ENCODE results near the gene CAMK2D. TPM values are rescaled to one million over a fixed set of nuclear protein-coding genes. Genes with fewer than 3 reads are reported as not detected.
A peak's percentile ranks its signal among the peaks of the same experiment; 100 is the strongest.

The CAMK2D gene
- total and polyA plus RNA-seq, 4 donors = 10.1 to 31.0 (median 25.6) TPM

GRCh38 chr4:113419631-113420030, 341.9 kb downstream of the CAMK2D start (continued):
- TF ChIP-seq ZBTB33 (IDR thresholded peaks at IDR 0.05) = no peak

- DNase-seq (ENCODE audit: low spot score) = no peak
- H3K9me3 ChIP-seq (ENCODE audit: control insufficient read depth in 4 of 4, low read length in 3 of 4) = peaks cover 0 to 1% (median 0%) of the 10 kb centered on the region in 4 donors
- H3K9ac ChIP-seq (ENCODE audit: low read depth in 1 of 2, low read length in 2 of 2) = no peak overlapping the region
- TF ChIP-seq ATF3 (IDR thresholded peaks at IDR 0.05) (peak; percentile 31), SP1 (IDR thresholded peaks at IDR 0.05) (peak; percentile 30), FOXA1 (IDR thresholded peaks at IDR 0.05) (no peak), YY1 (IDR thresholded peaks at IDR 0.05) (no peak), HNF4A (conservative IDR thresholded peaks at IDR 0.05) (peak; percentile 31 to 61), RAD21 (IDR thresholded peaks at IDR 0.05) (peak; percentile 36 to 63), TAF1 (conservative IDR thresholded peaks at IDR 0.05) (no peak), JUND (IDR thresholded peaks at IDR 0.05) (peak in 1 of 2 donors; percentile 27)
- H3K27me3 ChIP-seq (ENCODE audit: control insufficient read depth in 4 of 4, insufficient read depth in 4 of 4, low read length in 3 of 4) = no peaks in the 10 kb centered on the region
- H3K4me1 ChIP-seq (ENCODE audit: control insufficient read depth in 4 of 4, insufficient read depth in 4 of 4, low read length in 3 of 4) = peaks cover 2 to 25% (median 15%) of the 10 kb centered on the region in 4 donors
- no peak overlapping the region for H3K27ac ChIP-seq (ENCODE audit: low read depth in 1 of 2, low read length in 2 of 2)
- no peaks in the 10 kb centered on the region for H3K36me3 ChIP-seq (ENCODE audit: control insufficient read depth in 4 of 4, insufficient read depth in 3 of 4, low read depth in 1 of 4, low read length in 3 of 4)
- no peak overlapping the region for H3K4me3 ChIP-seq (ENCODE audit: low read depth in 1 of 3, low read length in 3 of 3)
- 21% methylated on average over 4 of the region's 4 CpGs for WGBS
These were observed 350.0 kb downstream of the CAMK2D start for GRCh38 chr4:113411496-113411938.

- no peak overlapping the region for H3K4me3 ChIP-seq (ENCODE audit: low read depth in 1 of 3, low read length in 3 of 3)
- no peaks in the 10 kb centered on the region for H3K27me3 ChIP-seq (ENCODE audit: control insufficient read depth in 4 of 4, insufficient read depth in 4 of 4, low read length in 3 of 4)
- TF ChIP-seq HNF4A (conservative IDR thresholded peaks at IDR 0.05) (no peak), TAF1 (conservative IDR thresholded peaks at IDR 0.05) (no peak), GABPA (IDR thresholded peaks at IDR 0.05 in 1 of 2, conservative IDR thresholded peaks at IDR 0.05 in 1 of 2) (no peak), RAD21 (IDR thresholded peaks at IDR 0.05) (no peak), YY1 (IDR thresholded peaks at IDR 0.05) (no peak)
- no peaks in the 10 kb centered on the region for H3K36me3 ChIP-seq (ENCODE audit: control insufficient read depth in 4 of 4, insufficient read depth in 3 of 4, low read depth in 1 of 4, low read length in 3 of 4)
- H3K9me3 ChIP-seq (ENCODE audit: control insufficient read depth in 4 of 4, low read length in 3 of 4) = no peaks in the 10 kb centered on the region
- H3K9ac ChIP-seq (ENCODE audit: low read depth in 1 of 2, low read length in 2 of 2) = no peak overlapping the region
- no peak for DNase-seq (ENCODE audit: low spot score)
- H3K27ac ChIP-seq (ENCODE audit: low read depth in 1 of 2, low read length in 2 of 2) = no peak overlapping the region
- H3K4me1 ChIP-seq (ENCODE audit: control insufficient read depth in 4 of 4, insufficient read depth in 4 of 4, low read length in 3 of 4) = peaks cover 7 to 34% (median 23%) of the 10 kb centered on the region in 4 donors
These were observed 350.9 kb downstream of the CAMK2D start for GRCh38 chr4:113410686-113411085.

GRCh38 chr4:113409181-113409580, 352.4 kb downstream of the CAMK2D start:
- no peak overlapping the region for H3K27ac ChIP-seq (ENCODE audit: low read depth in 1 of 2, low read length in 2 of 2)
- no peaks in the 10 kb centered on the region for H3K9me3 ChIP-seq (ENCODE audit: control insufficient read depth in 4 of 4, low read length in 3 of 4)
- no peaks in the 10 kb centered on the region for H3K36me3 ChIP-seq (ENCODE audit: control insufficient read depth in 4 of 4, insufficient read depth in 3 of 4, low read depth in 1 of 4, low read length in 3 of 4)
- WGBS = 57% methylated on average over 4 of the region's 4 CpGs
- no peak for TF ChIP-seq JUND (IDR thresholded peaks at IDR 0.05)
- TF ChIP-seq REST (IDR thresholded peaks at IDR 0.05) = no peak
- TF ChIP-seq GABPA (IDR thresholded peaks at IDR 0.05 in 1 of 2, conservative IDR thresholded peaks at IDR 0.05 in 1 of 2) = no peak
- no peak for TF ChIP-seq RXRA (IDR thresholded peaks at IDR 0.05)
- no peak for TF ChIP-seq SP1 (IDR thresholded peaks at IDR 0.05)
- TF ChIP-seq HNF4A (conservative IDR thresholded peaks at IDR 0.05) = no peak
- no peak for TF ChIP-seq ZBTB33 (IDR thresholded peaks at IDR 0.05)
- no peak for TF ChIP-seq HNF4G (IDR thresholded peaks at IDR 0.05)
- no peak for TF ChIP-seq YY1 (IDR thresholded peaks at IDR 0.05)
- no peak for DNase-seq (ENCODE audit: low spot score)
- no peak overlapping the region for H3K9ac ChIP-seq (ENCODE audit: low read depth in 1 of 2, low read length in 2 of 2)
- peaks cover 13 to 47% (median 35%) of the 10 kb centered on the region in 4 donors for H3K4me1 ChIP-seq (ENCODE audit: control insufficient read depth in 4 of 4, insufficient read depth in 4 of 4, low read length in 3 of 4)
- no peak overlapping the region for H3K4me3 ChIP-seq (ENCODE audit: low read depth in 1 of 3, low read length in 3 of 3)
- no peaks in the 10 kb centered on the region for H3K27me3 ChIP-seq (ENCODE audit: control insufficient read depth in 4 of 4, insufficient read depth in 4 of 4, low read length in 3 of 4)
